ENCODE results near the gene CDKL2. TPM values are rescaled to one million over a fixed set of nuclear protein-coding genes. Genes with fewer than 3 reads are reported as not detected.
A peak's percentile ranks its signal among the peaks of the same experiment; 100 is the strongest.

Gene CDKL2
- total RNA-seq, 1 donor from 2014 or later: 3.6 TPM

- no peak for DNase-seq (ENCODE audit: low read depth)
- no peak overlapping the region for H3K4me3 ChIP-seq (ENCODE audit: low read depth, low read length)
- TF ChIP-seq, protein P1, sequence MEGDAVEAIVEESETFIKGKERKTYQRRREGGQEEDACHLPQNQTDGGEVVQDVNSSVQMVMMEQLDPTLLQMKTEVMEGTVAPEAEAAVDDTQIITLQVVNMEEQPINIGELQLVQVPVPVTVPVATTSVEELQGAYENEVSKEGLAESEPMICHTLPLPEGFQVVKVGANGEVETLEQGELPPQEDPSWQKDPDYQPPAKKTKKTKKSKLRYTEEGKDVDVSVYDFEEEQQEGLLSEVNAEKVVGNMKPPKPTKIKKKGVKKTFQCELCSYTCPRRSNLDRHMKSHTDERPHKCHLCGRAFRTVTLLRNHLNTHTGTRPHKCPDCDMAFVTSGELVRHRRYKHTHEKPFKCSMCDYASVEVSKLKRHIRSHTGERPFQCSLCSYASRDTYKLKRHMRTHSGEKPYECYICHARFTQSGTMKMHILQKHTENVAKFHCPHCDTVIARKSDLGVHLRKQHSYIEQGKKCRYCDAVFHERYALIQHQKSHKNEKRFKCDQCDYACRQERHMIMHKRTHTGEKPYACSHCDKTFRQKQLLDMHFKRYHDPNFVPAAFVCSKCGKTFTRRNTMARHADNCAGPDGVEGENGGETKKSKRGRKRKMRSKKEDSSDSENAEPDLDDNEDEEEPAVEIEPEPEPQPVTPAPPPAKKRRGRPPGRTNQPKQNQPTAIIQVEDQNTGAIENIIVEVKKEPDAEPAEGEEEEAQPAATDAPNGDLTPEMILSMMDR (conservative IDR thresholded peaks at IDR 0.05; ENCODE audit: low read depth, low read length): no peak
Measured at GRCh38 chr4:75659512-75660031, 29.2 kb upstream of the CDKL2 start.

DNA sequence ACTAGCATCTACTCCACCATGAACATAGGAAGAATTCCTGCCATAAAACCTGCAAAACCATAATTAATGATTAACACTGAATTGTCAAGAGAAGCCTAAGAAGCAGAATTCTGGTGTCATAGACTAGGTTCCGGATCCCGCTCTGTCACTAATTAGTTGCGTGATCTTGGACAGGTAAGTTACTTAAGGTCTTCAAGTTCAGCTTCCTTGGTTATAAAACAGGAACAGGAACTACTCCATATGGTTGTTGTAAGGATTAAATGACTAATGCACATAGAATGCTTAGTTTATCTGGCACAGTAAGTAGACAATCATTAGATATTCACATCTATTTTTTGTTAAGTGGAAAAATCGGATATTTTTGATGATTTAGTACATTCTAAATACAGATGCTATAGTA is 28.5 kb upstream of the CDKL2 start:
- TF ChIP-seq, protein P1 (conservative IDR thresholded peaks at IDR 0.05; ENCODE audit: low read depth, low read length): no peak
- DNase-seq (ENCODE audit: low read depth): no peak
- H3K4me3 ChIP-seq (ENCODE audit: low read depth, low read length): no peak overlapping the region

DNA sequence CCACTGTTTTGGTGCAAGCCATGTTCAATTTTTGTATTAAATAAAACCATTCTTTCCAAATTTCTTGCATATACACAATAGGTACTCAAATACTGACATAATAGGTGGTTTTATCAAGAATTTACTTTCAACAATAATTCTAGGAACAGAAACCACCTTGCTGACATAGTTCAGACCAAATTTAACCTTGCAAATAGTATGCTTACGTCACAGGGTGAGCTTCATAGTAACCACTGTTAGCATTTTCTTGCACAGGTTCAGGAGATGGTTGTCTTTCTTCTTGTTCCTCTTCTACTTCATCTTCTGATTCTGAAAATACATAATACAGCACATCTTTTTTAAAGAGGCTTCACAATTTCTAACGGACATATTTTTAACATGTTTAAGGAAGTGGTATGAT is 25.2 kb upstream of the CDKL2 start:
- no peak for DNase-seq (ENCODE audit: low read depth)
- H3K4me3 ChIP-seq (ENCODE audit: low read depth, low read length): no peak overlapping the region
- TF ChIP-seq, protein P1 (conservative IDR thresholded peaks at IDR 0.05; ENCODE audit: low read depth, low read length): no peak

DNA sequence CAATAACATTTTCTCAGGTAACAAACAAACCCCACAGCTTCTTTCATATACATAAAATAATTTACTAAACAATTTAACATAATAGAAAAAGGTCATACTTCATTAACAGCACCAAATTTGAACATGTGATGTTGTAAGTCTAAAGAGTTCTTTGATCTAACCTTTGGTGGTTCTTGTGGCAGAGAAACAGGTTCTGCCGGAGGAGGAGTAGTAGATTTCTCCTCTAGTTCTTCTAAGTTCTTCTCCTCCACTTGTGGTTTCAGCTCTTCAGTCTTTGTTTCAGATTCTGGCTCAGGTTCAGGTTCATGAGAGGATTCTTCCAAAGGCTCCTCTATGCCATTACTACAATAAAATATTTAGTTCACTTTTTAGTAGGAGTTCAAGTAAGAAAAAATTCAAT is 24.6 kb upstream of the CDKL2 start:
- DNase-seq (ENCODE audit: low read depth): no peak
- H3K4me3 ChIP-seq (ENCODE audit: low read depth, low read length): no peak overlapping the region
- TF ChIP-seq, protein P1 (conservative IDR thresholded peaks at IDR 0.05; ENCODE audit: low read depth, low read length): no peak

GRCh38 chr4:75653845-75654503 is 23.6 kb upstream of the CDKL2 start:
- H3K4me3 ChIP-seq (ENCODE audit: low read depth, low read length): no peak overlapping the region
- no peak for DNase-seq (ENCODE audit: low read depth)
- TF ChIP-seq, protein P1 (conservative IDR thresholded peaks at IDR 0.05; ENCODE audit: low read depth, low read length): peak; percentile 76

GRCh38 chr4:75644095-75644494 is 13.8 kb upstream of the CDKL2 start:
- DNase-seq (ENCODE audit: low read depth): no peak
- TF ChIP-seq, protein P1 (conservative IDR thresholded peaks at IDR 0.05; ENCODE audit: low read depth, low read length): no peak
- H3K4me3 ChIP-seq (ENCODE audit: low read depth, low read length): no peak overlapping the region

GRCh38 chr4:75643651-75644050 is 13.3 kb upstream of the CDKL2 start:
- H3K4me3 ChIP-seq (ENCODE audit: low read depth, low read length): no peak overlapping the region
- TF ChIP-seq, protein P1 (conservative IDR thresholded peaks at IDR 0.05; ENCODE audit: low read depth, low read length): no peak

More at GRCh38 chr4:75643651-75644050, 13.3 kb upstream of the CDKL2 start:
- no peak for DNase-seq (ENCODE audit: low read depth)

Data from epithelial cell of proximal tubule (primary cell).